Germinal center (tissue), 1 donor: Measurements from ENCODE around the gene FIP1L1.
"Not testable (repeated sequence)": the region's sequence is repeated elsewhere in the genome, so short reads cannot be mapped to it uniquely, and the experiment has no call there.

Experiments
- DNase-seq: peaks from one replicate; pipeline ENCODE4 v3.0.0; 2012; ENCODE audit warnings: mixed read lengths, low spot score

Gene FIP1L1

GRCh38 chr4:53376900-53377299 is 541 bp upstream of the FIP1L1 start:
- DNase-seq, result no peak

GRCh38 chr4:53378171-53378482 is 686 bp downstream of the FIP1L1 start:
- DNase-seq, result no peak

DNA sequence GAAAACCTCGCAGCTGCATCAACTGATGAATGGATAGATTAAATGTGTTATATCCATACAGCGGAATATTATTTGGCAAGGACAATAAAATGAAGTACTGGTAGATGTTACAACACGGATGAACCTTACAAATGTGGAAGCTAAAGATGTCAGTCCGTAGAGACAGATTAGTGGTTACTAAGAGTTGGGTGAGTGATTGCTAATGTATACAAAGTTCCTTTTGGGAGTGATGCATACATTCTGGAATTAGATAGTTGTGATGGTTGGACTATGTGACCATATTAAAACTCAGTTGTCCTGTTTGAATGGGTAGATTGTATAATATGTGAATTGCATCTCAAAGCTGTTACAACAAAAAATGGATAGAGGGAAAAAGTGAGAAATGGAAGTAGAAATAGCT is 2.8 kb downstream of the FIP1L1 start:
- DNase-seq, result no peak

DNA sequence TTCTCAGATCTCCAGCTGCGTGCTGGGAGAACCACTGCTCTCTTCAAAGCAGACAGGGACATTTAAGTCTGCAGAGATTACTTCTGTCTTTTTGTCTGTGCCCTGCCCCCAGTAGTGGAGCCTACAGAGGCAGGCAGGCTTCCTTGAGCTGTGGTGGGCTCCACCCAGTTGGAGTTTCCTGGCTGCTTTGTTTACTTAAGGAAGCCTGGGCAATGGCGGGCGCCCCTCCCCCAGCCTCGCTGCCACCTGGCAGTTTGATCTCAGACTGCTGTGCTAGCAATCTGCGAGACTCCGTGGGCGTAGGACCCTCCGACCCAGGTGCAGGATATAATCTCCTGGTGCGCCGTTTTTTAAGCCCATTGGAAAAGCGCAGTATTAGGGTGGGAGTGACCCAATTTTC is 32.0 kb downstream of the FIP1L1 start:
- DNase-seq, result not testable (repeated sequence)

- no peak for DNase-seq
Observed at GRCh38 chr4:53419208-53419607, 41.8 kb downstream of the FIP1L1 start.

DNA sequence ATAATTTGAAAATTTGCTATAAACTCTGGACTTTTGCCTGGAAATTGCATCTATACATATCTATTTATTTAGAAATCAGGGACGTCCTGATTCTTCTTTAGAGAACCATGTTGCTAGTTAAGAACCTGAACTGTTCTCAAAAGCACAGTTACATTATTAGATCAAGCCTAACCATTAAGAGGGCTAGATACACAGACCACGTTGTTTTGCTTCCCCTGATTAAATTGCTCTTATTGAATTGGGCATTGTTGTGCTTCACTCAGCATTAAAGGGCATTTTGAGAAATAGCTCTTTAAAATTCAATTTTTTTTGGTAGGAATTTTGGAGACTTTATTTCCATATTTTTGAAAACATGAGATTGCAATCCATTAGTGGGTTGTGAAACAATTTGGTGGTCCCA is 44.4 kb downstream of the FIP1L1 start:
- DNase-seq, result no peak

- DNase-seq, result no peak
Observed at GRCh38 chr4:53422367-53422766, 44.9 kb downstream of the FIP1L1 start.

GRCh38 chr4:53424280-53424679 is 46.8 kb downstream of the FIP1L1 start:
- DNase-seq, result no peak

DNA sequence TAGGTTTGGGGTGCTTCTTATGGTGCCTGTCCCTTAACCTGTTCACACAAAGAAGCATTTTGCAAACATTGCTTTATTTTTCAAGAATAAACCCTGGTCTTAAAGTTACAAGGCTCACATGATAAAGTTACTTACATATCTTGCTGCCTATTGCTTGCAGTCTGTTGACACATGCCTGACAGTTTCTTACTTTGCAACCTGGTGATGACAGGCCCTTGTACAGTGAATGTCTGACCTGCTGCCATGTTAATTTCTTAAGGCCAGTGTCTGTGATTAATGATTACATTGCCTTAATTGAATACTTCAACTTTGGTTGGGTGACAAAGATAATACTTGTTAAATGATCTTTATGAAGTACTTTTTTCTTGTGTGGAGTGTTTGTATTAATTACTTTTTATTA is 49.9 kb downstream of the FIP1L1 start:
- DNase-seq, result no peak

GRCh38 chr4:53431052-53431451 is 53.6 kb downstream of the FIP1L1 start:
- no peak for DNase-seq

GRCh38 chr4:53432528-53433424 is 55.3 kb downstream of the FIP1L1 start:
- DNase-seq, result no peak

DNA sequence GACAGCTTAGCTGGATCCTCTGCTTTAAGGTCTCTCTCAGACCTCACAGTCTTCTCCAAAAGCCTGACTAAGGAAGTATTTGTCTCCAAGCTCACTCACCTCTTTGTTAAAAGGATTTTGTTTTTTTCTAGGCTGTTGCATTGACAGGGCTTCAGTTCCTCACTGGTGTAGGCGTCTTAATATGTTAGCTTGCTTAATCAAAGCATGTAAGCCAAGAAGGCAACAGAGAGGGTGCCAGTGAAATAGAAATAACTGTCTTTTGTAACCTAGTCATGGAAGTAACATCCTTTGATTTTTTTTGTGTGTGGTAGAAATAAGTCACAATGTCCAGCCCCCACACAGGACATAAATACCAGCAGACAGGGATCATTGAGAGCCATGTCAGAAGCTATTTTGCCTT is 58.8 kb downstream of the FIP1L1 start:
- no peak for DNase-seq

- no peak for DNase-seq
Observed at GRCh38 chr4:53441564-53441963, 64.1 kb downstream of the FIP1L1 start.

DNA sequence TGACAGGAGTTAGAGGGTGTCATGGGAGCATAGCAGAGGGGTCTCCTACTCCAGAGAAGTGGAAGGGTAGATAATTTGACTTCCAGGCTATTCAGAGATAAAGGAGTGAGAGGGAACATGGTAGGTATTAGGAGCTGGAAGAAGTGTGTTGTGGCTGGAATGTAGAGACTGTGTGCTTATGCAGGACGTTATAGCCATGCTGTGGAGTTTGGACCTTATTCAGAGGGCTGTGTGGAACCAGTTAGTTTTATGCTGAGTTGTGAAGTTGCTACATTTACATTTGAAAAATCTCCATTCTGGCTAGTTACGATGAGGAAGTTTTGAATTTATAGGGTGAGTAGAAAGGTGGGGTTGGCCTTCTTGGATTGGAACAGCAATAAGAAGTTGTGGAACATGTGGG is 67.5 kb downstream of the FIP1L1 start:
- DNase-seq, result no peak

DNA sequence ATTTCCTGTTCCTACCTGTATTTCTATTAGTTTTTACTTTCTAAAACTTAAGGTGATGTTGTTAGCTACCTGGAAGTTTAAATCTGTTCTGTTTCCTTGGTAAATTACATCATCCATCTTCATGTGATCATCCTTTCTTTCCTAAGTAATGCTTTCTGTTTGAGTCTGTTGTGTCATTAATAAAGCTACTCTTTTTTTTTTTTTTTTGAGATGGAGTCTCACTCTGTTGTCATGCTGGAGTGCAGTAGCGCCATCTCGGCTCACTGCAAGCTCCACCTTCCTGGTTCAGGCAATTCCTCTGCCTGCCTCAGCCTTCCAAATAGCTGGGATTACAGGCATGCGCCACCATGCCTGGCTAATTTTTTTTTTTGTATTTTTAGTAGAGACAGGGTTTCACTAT is 73.3 kb downstream of the FIP1L1 start:
- DNase-seq, result no peak

DNA sequence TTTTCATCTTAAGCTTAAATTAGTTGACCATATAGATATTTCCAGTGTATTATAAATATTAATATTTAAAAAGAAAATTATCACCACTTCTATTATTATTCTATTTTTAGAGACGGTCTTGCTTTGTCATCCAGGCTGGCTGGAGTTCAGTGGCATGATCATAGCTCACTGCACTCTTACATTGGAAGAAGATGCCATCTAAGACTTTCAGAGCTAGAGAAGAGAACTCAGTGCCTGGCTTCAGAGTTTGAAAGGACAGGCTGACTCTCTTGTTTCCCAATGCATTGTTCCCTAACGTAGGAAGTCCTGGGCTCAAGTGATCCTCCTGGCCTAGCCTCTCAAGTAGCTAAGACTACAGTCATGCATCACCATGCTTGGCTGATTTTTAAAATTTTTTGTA is 75.9 kb downstream of the FIP1L1 start:
- DNase-seq, result no peak

DNA sequence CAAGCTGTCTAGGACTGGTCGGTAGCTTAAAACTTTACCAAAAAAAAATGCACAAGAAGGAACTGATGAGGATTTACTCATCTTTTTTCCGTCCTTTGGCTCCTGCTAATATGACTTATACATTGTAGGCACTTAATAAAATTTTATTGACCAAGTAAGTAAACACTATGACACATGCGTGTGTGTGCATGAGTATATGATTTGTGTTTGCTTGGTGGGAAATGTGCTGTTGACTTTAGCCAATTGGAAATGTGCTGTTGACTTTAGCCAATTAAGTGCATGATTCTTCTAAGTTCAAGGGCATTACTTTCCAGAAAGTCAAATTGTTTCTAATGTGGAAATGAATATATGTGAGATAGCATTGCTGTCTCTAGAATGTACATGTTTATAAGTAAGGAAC is 78.3 kb downstream of the FIP1L1 start:
- DNase-seq, result no peak

- no peak for DNase-seq
Observed at GRCh38 chr4:53456178-53456577, 78.7 kb downstream of the FIP1L1 start.

- no peak for DNase-seq
Observed at GRCh38 chr4:53459548-53459947, 82.1 kb downstream of the FIP1L1 start.

- DNase-seq, result no peak
Observed at GRCh38 chr4:53461244-53461643, 83.8 kb downstream of the FIP1L1 start.

- DNase-seq, result no peak
Observed at GRCh38 chr4:53463340-53463739, 85.9 kb downstream of the FIP1L1 start.

- DNase-seq, result no peak
Observed at GRCh38 chr4:53465281-53465680, 87.8 kb downstream of the FIP1L1 start.

- DNase-seq, result no peak
Observed at GRCh38 chr4:53465891-53466290, 88.5 kb downstream of the FIP1L1 start.

DNA sequence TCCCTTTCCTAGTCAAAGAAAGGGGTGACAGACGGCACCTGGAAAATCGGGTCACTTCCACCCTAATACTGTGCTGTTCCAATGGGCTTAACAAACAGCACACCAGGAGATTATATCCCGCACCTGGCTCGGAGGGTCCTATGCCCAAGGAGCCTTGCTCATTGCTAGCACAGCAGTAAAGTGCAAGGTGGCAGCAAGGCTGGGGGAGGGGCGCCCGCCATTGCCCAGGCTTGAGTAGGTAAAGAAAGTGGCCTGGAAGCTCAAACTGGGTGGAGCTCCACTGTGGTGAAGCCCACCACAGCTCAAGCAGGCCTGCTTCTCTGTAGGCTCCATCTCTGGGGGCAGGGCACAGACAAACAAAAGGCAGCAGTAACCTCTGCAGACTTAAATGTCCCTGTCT is 89.1 kb downstream of the FIP1L1 start:
- not testable (repeated sequence) for DNase-seq
